ENCODE results near the gene TRAF2.

Gene TRAF2

DNA sequence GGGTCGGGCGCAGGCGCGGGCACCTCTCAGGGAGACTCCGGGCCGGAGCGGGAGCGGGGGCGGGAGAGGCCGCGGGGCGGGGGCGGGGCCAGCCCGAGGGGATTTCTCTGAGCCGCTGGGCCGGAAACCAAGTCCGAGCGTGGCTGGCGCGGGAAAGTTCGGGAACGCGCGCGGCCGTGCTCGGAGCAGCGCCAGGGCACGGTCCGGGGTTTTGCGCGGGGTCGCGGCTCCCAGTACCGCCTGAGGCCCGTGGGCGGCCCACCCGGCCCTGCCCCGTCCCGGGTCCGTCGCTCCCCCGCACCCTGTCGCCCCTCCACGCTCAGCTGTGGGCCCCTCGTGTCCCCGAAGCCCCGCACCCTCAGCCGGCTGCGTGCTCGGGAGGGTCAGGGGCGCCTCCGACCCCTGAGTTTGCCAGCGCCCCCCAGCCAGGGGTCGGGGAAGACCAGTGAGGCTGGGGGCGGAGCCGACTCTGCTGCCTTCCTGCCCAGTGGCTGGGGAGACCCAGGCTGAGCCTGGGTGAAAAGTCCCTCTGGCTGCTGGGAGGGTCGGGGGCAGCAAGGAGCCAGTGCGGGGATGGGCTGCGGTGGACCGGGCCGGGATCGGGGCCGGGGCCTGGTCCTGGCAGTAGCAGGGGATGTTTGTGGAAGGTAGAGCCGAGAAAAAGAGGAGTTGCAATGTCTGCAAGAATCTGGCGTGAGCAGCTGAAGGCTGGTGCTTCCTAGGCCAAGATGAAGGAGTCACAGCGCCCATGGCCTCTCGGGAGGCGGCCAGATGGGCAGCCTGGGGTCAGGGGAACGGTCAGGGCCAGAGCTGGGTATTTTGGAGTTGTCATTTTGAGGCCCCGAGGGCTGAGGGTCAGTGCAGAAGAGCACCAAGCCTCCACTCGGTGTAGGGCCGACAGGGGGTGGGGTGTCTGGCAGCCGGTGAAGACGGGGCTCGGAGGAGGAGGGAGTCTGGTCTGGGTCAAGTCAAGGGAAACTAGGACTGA, 588 bp downstream of the TRAF2 start:
- peak; percentile 45 for DNase-seq

- no peak for DNase-seq
Measured at GRCh38 chr9:136888454-136888853, 2.1 kb downstream of the TRAF2 start.

GRCh38 chr9:136889858-136890257, 3.5 kb downstream of the TRAF2 start:
- no peak for DNase-seq

DNA sequence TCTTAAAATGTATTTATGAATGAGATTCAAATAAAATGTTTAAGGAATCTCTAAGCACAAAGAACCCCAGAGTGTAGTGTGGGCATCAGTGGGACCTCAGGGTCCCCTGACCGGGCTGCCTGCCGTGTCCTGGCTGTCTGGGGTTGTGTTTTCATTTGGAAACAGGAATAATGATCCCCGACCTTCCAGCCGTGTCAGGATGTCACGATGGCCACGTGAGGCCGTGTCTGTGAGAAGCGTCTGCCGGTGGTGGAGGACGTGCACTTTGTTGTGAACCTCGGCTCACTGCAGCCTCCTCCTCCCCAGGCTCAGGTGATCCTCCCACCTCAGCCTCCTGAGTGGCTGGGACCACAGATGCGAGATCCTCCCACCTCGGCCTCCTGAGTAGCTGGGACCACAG, 4.3 kb downstream of the TRAF2 start:
- no peak for DNase-seq

DNA sequence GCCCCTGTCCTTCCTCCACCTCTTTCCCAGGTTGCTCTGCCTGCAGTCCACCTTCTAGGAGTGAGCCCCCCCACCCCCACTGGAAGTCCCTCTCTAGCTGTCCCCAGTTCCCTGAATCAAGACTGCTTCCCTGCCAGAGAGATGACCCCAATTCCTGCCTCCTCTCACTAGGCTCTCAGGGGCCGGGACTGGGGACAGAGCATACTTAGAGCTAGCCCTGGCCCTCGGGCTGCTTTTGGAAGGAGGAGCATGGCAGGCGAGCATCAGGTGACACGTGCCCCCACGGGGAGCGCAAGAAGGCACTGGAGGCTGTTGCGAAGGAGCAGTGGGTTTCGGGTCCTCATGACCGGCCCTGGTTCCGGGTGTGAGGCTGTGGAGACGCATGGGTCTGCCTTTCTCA, 9.7 kb downstream of the TRAF2 start:
- DNase-seq, result no peak

- DNase-seq, result no peak
Measured at GRCh38 chr9:136898483-136899100, 12.3 kb downstream of the TRAF2 start.

DNA sequence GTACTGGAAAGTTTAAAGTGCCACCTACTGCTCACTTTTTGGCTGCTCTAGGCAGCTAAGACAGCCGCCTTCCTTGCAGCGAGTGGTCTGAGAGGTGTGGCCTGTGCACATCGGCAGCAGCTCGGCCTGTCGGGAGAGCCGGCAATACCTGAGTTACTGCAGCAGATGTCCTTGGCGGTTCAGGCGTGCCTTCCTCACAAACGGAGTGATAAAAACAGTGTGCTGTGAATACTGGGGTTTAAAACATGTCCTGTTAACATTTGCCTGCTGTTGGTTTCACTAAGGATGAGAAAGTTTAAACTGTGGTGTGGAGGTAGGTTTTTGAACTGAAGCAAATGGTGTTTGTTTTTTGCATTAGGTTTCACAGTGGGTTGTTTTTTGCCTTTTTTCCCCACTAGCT, 12.9 kb downstream of the TRAF2 start:
- no peak for DNase-seq

DNA sequence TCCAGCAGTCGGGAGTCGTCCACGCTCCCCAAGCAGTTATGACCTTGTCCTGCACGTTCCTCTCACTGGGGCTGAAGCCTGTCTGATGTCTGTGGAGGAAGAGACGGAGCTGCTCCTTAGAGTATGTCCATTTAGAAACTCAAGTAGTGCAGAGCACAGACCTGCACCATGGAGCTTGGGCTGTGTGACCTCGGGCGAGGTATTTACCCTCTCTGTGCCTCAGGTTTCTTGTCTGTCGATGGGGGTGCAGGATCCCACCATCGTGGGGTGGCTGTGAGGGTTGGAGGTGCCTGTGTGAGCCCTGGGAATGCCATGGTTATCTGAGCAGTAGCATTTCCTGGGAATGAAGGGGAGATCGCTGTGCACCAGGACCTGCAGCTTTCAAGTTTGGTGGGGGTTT, 14.2 kb downstream of the TRAF2 start:
- no peak for DNase-seq

- no peak for DNase-seq
Measured at GRCh38 chr9:136900988-136901515, 14.7 kb downstream of the TRAF2 start.

DNA sequence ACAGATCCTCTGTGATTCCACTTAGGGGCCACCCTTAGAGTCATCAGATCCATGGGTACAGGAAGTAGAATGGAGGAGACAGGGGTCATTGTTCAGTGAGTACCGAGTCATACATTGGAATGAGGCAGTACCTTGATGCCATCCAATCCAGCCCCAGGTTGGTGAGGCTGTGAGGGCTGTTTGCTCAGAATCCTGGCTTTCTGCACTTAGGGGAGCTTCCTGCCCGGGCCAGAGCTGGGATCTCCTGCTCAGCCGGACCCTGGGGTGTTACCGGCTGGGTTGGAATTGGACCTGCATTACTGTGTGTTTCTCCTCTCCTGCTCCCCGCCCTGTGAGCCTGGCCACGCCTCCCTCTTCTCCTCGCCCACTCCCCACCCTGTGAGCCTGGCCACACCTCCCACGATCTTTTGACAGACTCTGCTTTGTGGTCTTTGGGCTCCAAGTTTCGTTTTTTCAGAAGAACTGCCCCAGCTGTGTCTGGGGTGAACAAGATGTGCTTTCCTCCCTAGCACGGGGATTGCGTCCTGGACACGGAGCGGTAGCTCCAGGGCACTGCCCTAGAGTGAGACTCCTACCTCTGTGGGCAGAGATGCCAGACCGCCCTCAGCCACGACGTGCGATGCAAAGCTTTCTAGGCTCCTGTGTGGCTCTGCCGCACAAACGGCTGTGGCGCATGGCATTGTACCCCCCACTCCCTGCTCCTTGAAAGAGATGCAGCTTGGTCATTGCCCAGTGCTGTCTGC, 15.4 kb downstream of the TRAF2 start:
- DNase-seq, result peak; percentile 86

GRCh38 chr9:136902259-136902821, 16.0 kb downstream of the TRAF2 start:
- peak; percentile 91 for DNase-seq

DNA sequence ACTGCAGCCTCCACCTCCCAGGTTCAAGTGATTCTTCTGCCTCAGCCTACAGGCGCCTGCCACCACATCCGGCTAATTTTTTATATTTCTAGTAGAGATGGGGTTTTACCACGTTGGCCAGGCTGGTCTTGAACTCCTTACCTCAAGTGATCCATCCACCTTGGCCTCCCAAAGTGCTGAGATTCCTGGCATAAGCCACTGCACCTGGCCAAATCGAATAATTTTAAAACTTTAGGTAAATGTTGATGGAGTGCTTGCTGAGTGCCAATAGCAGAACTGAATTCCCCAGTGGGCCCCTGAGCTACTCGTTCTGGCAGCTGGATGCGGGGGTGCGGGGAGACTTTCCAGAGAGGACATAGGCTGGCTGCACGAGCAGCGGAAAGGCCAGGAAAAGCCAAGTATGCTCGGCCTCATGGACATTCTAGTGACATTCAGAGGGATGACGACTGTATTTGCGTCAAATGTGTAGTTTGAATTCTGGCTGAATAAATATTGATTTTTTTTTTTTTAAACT, 16.8 kb downstream of the TRAF2 start:
- peak; percentile 16 for DNase-seq

- no peak for DNase-seq
Measured at GRCh38 chr9:136906266-136906665, 19.9 kb downstream of the TRAF2 start.

GRCh38 chr9:136907011-136907914, 20.9 kb downstream of the TRAF2 start:
- no peak for DNase-seq

- DNase-seq, result no peak
Measured at GRCh38 chr9:136910197-136910900, 24.0 kb downstream of the TRAF2 start.

- no peak for DNase-seq
Measured at GRCh38 chr9:136910901-136911245, 24.6 kb downstream of the TRAF2 start.

DNA sequence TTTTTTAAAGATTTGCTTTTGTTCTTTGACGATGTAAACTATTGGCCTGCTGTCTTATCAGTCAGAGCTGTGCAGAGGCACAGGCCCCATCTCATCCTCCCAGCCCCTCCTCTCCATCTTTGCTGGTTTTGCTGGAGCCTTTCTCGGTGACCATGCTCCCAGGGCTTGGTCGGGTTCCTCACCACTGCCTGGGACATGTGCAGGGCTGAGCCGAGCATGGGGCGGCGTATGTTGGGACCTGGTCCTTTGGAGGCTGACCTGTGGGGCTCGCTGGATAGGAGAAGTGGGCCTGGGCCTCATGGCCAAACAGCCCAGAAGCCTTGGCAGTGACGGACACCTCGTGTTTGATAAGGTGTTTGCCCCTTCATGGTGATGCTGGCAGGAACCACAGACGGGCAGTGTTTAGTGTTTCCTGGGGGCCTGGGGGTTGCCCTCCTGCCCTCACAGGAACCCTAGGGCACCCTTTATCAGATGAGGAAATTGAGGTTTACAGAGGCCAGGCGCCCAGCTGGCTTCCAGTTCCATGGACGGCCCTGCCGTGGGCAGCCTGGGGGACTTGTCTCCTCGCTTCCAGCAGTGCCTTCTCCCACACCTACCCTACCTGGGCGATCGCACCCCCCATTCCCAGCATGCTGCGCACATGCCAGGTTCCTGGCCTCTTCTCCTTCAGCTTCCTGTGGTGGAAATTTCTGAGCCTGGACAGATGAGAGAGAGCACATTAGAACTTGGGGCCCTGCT, 27.6 kb downstream of the TRAF2 start:
- DNase-seq, result no peak

GRCh38 chr9:136915632-136916329, 29.5 kb downstream of the TRAF2 start:
- DNase-seq, result no peak

DNA sequence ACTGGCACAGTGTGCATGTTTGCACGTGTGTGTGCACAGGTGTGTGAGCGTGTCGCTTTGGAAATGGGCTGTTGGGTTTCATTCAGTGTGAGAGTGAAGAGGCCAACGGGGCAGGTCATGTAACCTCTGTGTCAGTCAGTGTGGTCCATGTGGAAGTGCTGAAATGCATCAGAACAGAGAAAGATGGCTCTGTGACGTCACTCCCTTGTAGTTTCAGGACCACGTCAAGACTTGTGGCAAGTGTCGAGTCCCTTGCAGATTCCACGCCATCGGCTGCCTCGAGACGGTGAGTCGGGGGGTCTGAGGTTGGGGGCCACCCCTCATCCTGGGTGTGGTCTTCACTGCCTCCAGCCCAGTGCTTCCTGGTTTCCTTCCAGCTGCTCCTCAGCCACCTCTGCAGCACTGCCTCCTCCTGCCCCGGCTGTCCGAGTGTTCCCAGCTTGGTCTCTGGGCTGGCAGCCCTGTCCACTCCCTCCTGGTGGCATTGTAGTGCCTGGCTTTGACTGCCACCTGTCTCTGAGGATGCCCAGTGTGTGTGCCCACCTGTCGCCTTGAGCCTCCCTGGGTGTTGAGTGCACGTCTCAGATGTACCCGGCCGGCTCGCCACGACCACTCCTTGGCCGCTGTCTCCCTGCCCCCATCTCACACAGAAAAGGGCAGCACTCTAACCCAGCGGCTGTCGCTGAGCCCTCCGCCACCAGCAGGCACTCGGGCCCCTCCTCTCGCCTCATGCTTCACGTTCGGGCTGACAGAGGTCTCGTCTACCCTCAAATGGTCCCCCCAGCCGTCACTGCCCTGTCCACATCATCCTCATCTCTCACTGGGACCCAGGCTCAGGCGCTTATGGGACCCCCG, 30.2 kb downstream of the TRAF2 start:
- no peak for DNase-seq
